ENCODE data around the gene FKBP11.
"Not testable (repeated sequence)": the region's sequence is repeated elsewhere in the genome, so short reads cannot be mapped to it uniquely, and the experiment has no call there.

Gene FKBP11

DNA sequence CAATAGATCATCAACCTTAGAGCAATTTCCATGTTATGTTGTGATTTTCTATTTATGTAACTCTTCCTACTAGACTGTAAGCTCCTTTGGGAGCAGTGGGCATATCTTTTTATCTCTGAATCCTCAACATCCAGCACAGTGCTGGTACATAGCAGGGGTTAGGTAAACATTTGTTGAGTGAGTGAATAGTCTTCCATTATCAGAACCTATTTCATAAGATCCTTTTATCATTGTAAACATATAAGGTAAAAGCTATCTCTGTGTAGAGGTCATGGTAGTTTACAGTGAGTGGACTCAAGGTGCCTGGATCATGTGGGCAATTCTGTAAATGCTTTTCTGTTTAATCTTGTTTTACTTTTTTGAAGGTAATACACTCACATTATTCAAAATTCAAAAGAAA lies 15.1 kb downstream of the FKBP11 start:
- H3K27ac ChIP-seq (ENCODE audit: low read depth, low read length) = no peak overlapping the region
- no peak overlapping the region for H3K9ac ChIP-seq (ENCODE audit: low read length)
- H3K79me2 ChIP-seq (ENCODE audit: control insufficient read depth, insufficient read depth, low read length) = no peaks in the 10 kb centered on the region
- H3K4ac ChIP-seq (ENCODE audit: low read depth, low read length) = no peak overlapping the region
- no peak overlapping the region for H2BK5ac ChIP-seq (ENCODE audit: low read length)
- no peak overlapping the region for H3K56ac ChIP-seq (ENCODE audit: low read length)
- no peak overlapping the region for H2BK15ac ChIP-seq (replicated peaks; ENCODE audit: low read depth)
- no peak overlapping the region for H3K4me3 ChIP-seq (ENCODE audit: low read length)
- no peaks in the 10 kb centered on the region for H3K4me1 ChIP-seq (ENCODE audit: control insufficient read depth, low read depth, low read length)
- no peaks in the 10 kb centered on the region for H3K36me3 ChIP-seq (ENCODE audit: control insufficient read depth, insufficient read depth, low read length)
- H3K27me3 ChIP-seq (ENCODE audit: insufficient read depth, low read length, poor library complexity) = no peaks in the 10 kb centered on the region
- H2BK120ac ChIP-seq (ENCODE audit: low read depth, low read length) = no peak overlapping the region
- H2AK5ac ChIP-seq (ENCODE audit: low read length) = no peak overlapping the region
- no peak overlapping the region for H3K23ac ChIP-seq (ENCODE audit: low read length)
- no peaks in the 10 kb centered on the region for H3K79me1 ChIP-seq (ENCODE audit: low read length)
- H3K4me2 ChIP-seq (ENCODE audit: low read length) = no peak overlapping the region
- H3K18ac ChIP-seq (ENCODE audit: low read length) = no peak overlapping the region
- no peak overlapping the region for H4K5ac ChIP-seq (ENCODE audit: low read length)
- no peak overlapping the region for H4K8ac ChIP-seq (ENCODE audit: low read depth, low read length)
- DNase-seq = no peak

GRCh38 chr12:48909698-48910097 lies 15.6 kb downstream of the FKBP11 start:
- H3K4ac ChIP-seq (ENCODE audit: low read depth, low read length); H3K36me3 ChIP-seq (ENCODE audit: control insufficient read depth, insufficient read depth, low read length): not testable (repeated sequence)

DNA sequence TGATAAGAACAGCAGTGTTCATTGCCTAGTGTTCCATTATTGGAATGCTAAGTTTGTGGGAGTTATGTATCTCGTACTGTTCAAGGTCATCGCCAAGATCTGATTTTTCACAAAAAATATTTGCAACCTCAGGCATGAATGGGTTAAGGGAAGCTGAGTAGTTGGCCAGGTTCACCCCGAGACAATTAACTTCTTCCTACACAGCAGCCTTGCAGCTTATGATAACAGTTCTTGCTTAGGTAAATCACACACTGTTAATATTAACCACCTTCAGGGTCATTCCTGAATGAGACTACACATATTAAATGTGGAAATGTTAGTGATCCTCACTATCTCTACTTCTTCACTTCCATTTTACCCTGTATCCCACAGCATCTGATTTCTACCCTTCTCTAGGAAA lies 18.0 kb downstream of the FKBP11 start:
- Histone ChIP-seq H3K36me3 (ENCODE audit: control insufficient read depth, insufficient read depth, low read length) (no peaks in the 10 kb centered on the region), H4K8ac (ENCODE audit: low read depth, low read length) (no peak overlapping the region), H3K27me3 (ENCODE audit: insufficient read depth, low read length, poor library complexity) (no peaks in the 10 kb centered on the region), H3K27ac (ENCODE audit: low read depth, low read length) (no peak overlapping the region), H2BK15ac (replicated peaks; ENCODE audit: low read depth) (no peak overlapping the region), H3K4me2 (ENCODE audit: low read length) (no peak overlapping the region), H3K4ac (ENCODE audit: low read depth, low read length) (no peak overlapping the region), H2BK120ac (ENCODE audit: low read depth, low read length) (no peak overlapping the region), H3K4me3 (ENCODE audit: low read length) (no peak overlapping the region), H2BK5ac (ENCODE audit: low read length) (no peak overlapping the region), H3K23ac (ENCODE audit: low read length) (no peak overlapping the region), H2AK5ac (ENCODE audit: low read length) (no peak overlapping the region), H3K79me1 (ENCODE audit: low read length) (no peaks in the 10 kb centered on the region), H4K5ac (ENCODE audit: low read length) (no peak overlapping the region), H3K79me2 (ENCODE audit: control insufficient read depth, insufficient read depth, low read length) (no peaks in the 10 kb centered on the region), H3K9ac (ENCODE audit: low read length) (no peak overlapping the region), H3K4me1 (ENCODE audit: control insufficient read depth, low read depth, low read length) (no peaks in the 10 kb centered on the region), H3K18ac (ENCODE audit: low read length) (no peak overlapping the region), H3K56ac (ENCODE audit: low read length) (no peak overlapping the region)
- no CpG with 5 or more reads among the region's 3 CpGs for WGBS (ENCODE audit: extremely low coverage, insufficient coverage, low lambda C conversion rate)
- DNase-seq = no peak

More at GRCh38 chr12:48909698-48910097, 15.6 kb downstream of the FKBP11 start:
- H2BK15ac ChIP-seq (replicated peaks; ENCODE audit: low read depth); H2BK5ac ChIP-seq (ENCODE audit: low read length); H3K4me3 ChIP-seq (ENCODE audit: low read length); H3K9ac ChIP-seq (ENCODE audit: low read length); DNase-seq; H3K4me1 ChIP-seq (ENCODE audit: control insufficient read depth, low read depth, low read length); H3K4me2 ChIP-seq (ENCODE audit: low read length); H3K27ac ChIP-seq (ENCODE audit: low read depth, low read length); H4K8ac ChIP-seq (ENCODE audit: low read depth, low read length); H3K79me2 ChIP-seq (ENCODE audit: control insufficient read depth, insufficient read depth, low read length); H2AK5ac ChIP-seq (ENCODE audit: low read length); H3K23ac ChIP-seq (ENCODE audit: low read length); H2BK120ac ChIP-seq (ENCODE audit: low read depth, low read length); H3K56ac ChIP-seq (ENCODE audit: low read length); H4K5ac ChIP-seq (ENCODE audit: low read length); H3K79me1 ChIP-seq (ENCODE audit: low read length); H3K27me3 ChIP-seq (ENCODE audit: insufficient read depth, low read length, poor library complexity); H3K18ac ChIP-seq (ENCODE audit: low read length): not testable (repeated sequence)
- WGBS (ENCODE audit: extremely low coverage, insufficient coverage, low lambda C conversion rate) = no CpG with 5 or more reads among the region's 11 CpGs

DNA sequence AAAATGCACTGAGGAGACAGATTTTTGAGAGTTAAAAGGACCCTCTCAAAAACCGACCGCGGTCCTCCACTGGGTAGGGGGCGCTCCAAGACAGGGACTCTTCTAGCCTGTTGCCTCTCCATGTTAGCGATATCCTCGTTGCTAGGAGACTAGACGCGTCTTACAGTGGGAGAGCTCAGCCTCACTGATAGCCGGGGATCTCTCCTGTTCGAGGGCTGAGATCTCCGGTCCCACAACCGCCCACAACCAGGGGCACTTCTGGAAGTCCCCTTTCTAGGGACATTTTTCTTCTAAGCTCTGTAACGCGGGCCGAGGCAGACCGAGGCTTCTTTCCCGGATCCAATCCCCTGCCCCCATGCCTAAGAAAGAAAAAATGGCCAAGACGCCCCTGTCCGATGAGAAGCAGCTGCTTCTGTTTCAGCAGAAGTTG lies 21.3 kb downstream of the FKBP11 start:
- H2BK120ac ChIP-seq (ENCODE audit: low read depth, low read length) = no peak overlapping the region
- no peak overlapping the region for H4K8ac ChIP-seq (ENCODE audit: low read depth, low read length)
- WGBS (ENCODE audit: extremely low coverage, insufficient coverage, low lambda C conversion rate) = no CpG with 5 or more reads among the region's 19 CpGs
- no peak overlapping the region for H3K4me3 ChIP-seq (ENCODE audit: low read length)
- H4K5ac ChIP-seq (ENCODE audit: low read length) = no peak overlapping the region
- H2BK15ac ChIP-seq (replicated peaks; ENCODE audit: low read depth) = no peak overlapping the region
- no peak overlapping the region for H2BK5ac ChIP-seq (ENCODE audit: low read length)
- H2AK5ac ChIP-seq (ENCODE audit: low read length) = no peak overlapping the region
- H3K18ac ChIP-seq (ENCODE audit: low read length) = no peak overlapping the region
- no peaks in the 10 kb centered on the region for H3K36me3 ChIP-seq (ENCODE audit: control insufficient read depth, insufficient read depth, low read length)
- no peaks in the 10 kb centered on the region for H3K79me2 ChIP-seq (ENCODE audit: control insufficient read depth, insufficient read depth, low read length)
- peak overlapping the region; percentile 39 for H3K9ac ChIP-seq (ENCODE audit: low read length)
- no peak overlapping the region for H3K56ac ChIP-seq (ENCODE audit: low read length)
- no peaks in the 10 kb centered on the region for H3K79me1 ChIP-seq (ENCODE audit: low read length)
- H3K27ac ChIP-seq (ENCODE audit: low read depth, low read length) = no peak overlapping the region
- peak overlapping the region; percentile 71 for H3K4me2 ChIP-seq (ENCODE audit: low read length)
- H3K27me3 ChIP-seq (ENCODE audit: insufficient read depth, low read length, poor library complexity) = no peaks in the 10 kb centered on the region
- peak; percentile 97 for DNase-seq
- H3K23ac ChIP-seq (ENCODE audit: low read length) = no peak overlapping the region
- no peak overlapping the region for H3K4ac ChIP-seq (ENCODE audit: low read depth, low read length)
- no peaks in the 10 kb centered on the region for H3K4me1 ChIP-seq (ENCODE audit: control insufficient read depth, low read depth, low read length)

DNA sequence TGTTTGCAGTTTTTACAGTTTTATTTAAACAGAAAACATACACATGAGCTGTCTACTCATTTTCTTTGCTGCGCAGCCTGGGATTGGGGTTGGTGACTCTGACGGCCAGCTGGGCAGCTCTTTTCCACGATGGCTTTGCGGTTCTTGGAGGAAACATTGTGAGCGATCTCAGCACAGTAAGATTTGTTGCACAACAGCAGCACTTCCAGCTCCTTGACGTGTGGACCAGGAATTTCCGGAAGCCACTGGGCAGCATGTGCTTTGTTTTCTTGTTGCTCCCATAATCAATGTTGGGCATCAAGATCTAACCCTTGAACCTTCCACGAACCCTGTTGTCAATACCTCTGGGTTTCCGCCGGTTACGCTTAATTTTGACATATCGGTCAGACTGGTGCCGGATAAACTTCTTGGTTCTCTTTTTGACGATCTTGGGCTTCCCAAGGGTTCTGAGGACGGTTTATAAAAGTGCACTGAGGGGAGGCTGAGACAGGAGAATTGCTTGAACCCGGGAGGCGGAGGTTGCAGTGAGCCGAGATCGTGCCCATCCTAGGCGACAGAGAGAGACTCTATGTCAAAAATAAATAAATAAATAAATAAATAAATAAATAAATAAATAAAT lies 21.8 kb downstream of the FKBP11 start:
- Histone ChIP-seq H2BK5ac (ENCODE audit: low read length) (no peak overlapping the region), H2AK5ac (ENCODE audit: low read length) (no peak overlapping the region), H3K4me1 (ENCODE audit: control insufficient read depth, low read depth, low read length) (no peaks in the 10 kb centered on the region), H3K56ac (ENCODE audit: low read length) (no peak overlapping the region), H3K9ac (ENCODE audit: low read length) (no peak overlapping the region), H3K18ac (ENCODE audit: low read length) (no peak overlapping the region), H3K79me2 (ENCODE audit: control insufficient read depth, insufficient read depth, low read length) (no peaks in the 10 kb centered on the region), H3K4me2 (ENCODE audit: low read length) (no peak overlapping the region), H2BK15ac (replicated peaks; ENCODE audit: low read depth) (no peak overlapping the region), H3K79me1 (ENCODE audit: low read length) (no peaks in the 10 kb centered on the region), H2BK120ac (ENCODE audit: low read depth, low read length) (no peak overlapping the region), H4K5ac (ENCODE audit: low read length) (no peak overlapping the region), H3K4ac (ENCODE audit: low read depth, low read length) (no peak overlapping the region), H3K27me3 (ENCODE audit: insufficient read depth, low read length, poor library complexity) (no peaks in the 10 kb centered on the region), H3K36me3 (ENCODE audit: control insufficient read depth, insufficient read depth, low read length) (no peaks in the 10 kb centered on the region), H4K8ac (ENCODE audit: low read depth, low read length) (no peak overlapping the region), H3K4me3 (ENCODE audit: low read length) (no peak overlapping the region), H3K27ac (ENCODE audit: low read depth, low read length) (no peak overlapping the region), H3K23ac (ENCODE audit: low read length) (no peak overlapping the region)
- no CpG with 5 or more reads among the region's 20 CpGs for WGBS (ENCODE audit: extremely low coverage, insufficient coverage, low lambda C conversion rate)
- DNase-seq = no peak

GRCh38 chr12:48901278-48901677 lies 24.0 kb downstream of the FKBP11 start:
- Histone ChIP-seq H3K9ac (ENCODE audit: low read length) (no peak overlapping the region), H3K18ac (ENCODE audit: low read length) (no peak overlapping the region), H3K36me3 (ENCODE audit: control insufficient read depth, insufficient read depth, low read length) (no peaks in the 10 kb centered on the region), H3K4ac (ENCODE audit: low read depth, low read length) (no peak overlapping the region), H2BK5ac (ENCODE audit: low read length) (no peak overlapping the region), H3K79me1 (ENCODE audit: low read length) (no peaks in the 10 kb centered on the region), H3K4me1 (ENCODE audit: control insufficient read depth, low read depth, low read length) (no peaks in the 10 kb centered on the region), H4K8ac (ENCODE audit: low read depth, low read length) (no peak overlapping the region), H3K4me2 (ENCODE audit: low read length) (no peak overlapping the region), H3K56ac (ENCODE audit: low read length) (no peak overlapping the region), H2BK15ac (replicated peaks; ENCODE audit: low read depth) (no peak overlapping the region), H3K79me2 (ENCODE audit: control insufficient read depth, insufficient read depth, low read length) (no peaks in the 10 kb centered on the region), H3K27me3 (ENCODE audit: insufficient read depth, low read length, poor library complexity) (no peaks in the 10 kb centered on the region), H3K23ac (ENCODE audit: low read length) (no peak overlapping the region), H4K5ac (ENCODE audit: low read length) (no peak overlapping the region), H3K27ac (ENCODE audit: low read depth, low read length) (no peak overlapping the region), H2AK5ac (ENCODE audit: low read length) (no peak overlapping the region), H2BK120ac (ENCODE audit: low read depth, low read length) (no peak overlapping the region), H3K4me3 (ENCODE audit: low read length) (no peak overlapping the region)
- no CpG with 5 or more reads among the region's 2 CpGs for WGBS (ENCODE audit: extremely low coverage, insufficient coverage, low lambda C conversion rate)
- DNase-seq = no peak

Data from mesendoderm (in vitro differentiated cells).